ENCODE data around the gene EEA1.

Gene EEA1

DNA sequence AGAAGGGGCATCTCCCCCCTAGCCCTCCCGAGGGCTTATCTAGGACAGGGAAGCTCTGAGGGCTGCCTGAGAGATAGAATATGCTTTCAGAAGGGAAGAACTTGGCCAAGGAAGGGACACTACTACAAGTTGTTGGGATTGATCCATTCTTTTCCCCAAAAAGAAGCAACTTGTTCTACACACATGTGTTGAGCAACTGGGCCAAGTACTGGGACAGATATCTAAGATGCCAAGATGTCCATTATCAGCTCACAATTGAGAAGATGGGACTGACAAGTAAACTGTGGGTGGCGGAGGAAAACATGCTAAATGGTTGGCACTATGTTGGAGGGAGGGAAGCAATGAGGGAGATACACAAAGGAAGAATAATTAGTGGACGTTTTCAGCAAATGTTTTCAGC is 195.4 kb downstream of the EEA1 start:
- no peak overlapping the region for H3K4me3 ChIP-seq (ENCODE audit: insufficient read depth, low read length, poor library complexity, severe bottlenecking)
- H3F3A ChIP-seq (ENCODE audit: insufficient read depth): no peaks in the 10 kb centered on the region
- H3K27ac ChIP-seq (ENCODE audit: low read depth, low read length): no peak overlapping the region
- no peaks in the 10 kb centered on the region for H3K9me3 ChIP-seq (ENCODE audit: insufficient read depth, low read length)
- H3K36me3 ChIP-seq (ENCODE audit: low read length): no peaks in the 10 kb centered on the region
- no peak overlapping the region for H3K9ac ChIP-seq (ENCODE audit: low read length)
- H3K4me2 ChIP-seq (ENCODE audit: low read depth, low read length, poor library complexity, severe bottlenecking): no peak overlapping the region
- no peaks in the 10 kb centered on the region for H3K9me2 ChIP-seq (replicated peaks; ENCODE audit: insufficient read depth, low read length)
- no peak for TF ChIP-seq EZH2phosphoT487 (conservative IDR thresholded peaks at IDR 0.05; ENCODE audit: low read length)
- H3K79me2 ChIP-seq (ENCODE audit: insufficient read depth, low read length): no peaks in the 10 kb centered on the region
- no peaks in the 10 kb centered on the region for H4K20me1 ChIP-seq (ENCODE audit: low read depth, low read length)
- H2AFZ ChIP-seq (ENCODE audit: low read depth, low read length, severe bottlenecking): no peak overlapping the region
- no peaks in the 10 kb centered on the region for H3K27me3 ChIP-seq (ENCODE audit: low read length)

DNA sequence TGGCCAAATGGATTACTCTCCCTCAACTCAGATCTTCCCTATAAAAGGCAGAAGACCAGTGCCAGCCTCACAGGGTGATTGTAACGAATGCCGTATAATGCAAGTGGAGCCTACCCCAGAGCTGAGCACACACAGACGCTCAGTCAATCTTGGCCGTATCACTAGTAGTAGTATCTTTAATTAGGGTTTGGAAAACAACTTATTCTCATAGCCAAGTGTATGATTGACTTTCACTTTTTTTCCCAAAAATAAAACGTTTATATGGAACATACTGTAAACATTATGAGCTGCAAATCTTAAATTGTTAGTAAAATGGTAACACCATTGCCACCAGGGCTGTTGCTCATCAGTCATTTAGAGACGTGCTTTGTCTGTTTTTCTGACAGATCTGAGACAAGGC is 195.9 kb downstream of the EEA1 start:
- no peaks in the 10 kb centered on the region for H3K9me2 ChIP-seq (replicated peaks; ENCODE audit: insufficient read depth, low read length)
- TF ChIP-seq, protein P1, sequence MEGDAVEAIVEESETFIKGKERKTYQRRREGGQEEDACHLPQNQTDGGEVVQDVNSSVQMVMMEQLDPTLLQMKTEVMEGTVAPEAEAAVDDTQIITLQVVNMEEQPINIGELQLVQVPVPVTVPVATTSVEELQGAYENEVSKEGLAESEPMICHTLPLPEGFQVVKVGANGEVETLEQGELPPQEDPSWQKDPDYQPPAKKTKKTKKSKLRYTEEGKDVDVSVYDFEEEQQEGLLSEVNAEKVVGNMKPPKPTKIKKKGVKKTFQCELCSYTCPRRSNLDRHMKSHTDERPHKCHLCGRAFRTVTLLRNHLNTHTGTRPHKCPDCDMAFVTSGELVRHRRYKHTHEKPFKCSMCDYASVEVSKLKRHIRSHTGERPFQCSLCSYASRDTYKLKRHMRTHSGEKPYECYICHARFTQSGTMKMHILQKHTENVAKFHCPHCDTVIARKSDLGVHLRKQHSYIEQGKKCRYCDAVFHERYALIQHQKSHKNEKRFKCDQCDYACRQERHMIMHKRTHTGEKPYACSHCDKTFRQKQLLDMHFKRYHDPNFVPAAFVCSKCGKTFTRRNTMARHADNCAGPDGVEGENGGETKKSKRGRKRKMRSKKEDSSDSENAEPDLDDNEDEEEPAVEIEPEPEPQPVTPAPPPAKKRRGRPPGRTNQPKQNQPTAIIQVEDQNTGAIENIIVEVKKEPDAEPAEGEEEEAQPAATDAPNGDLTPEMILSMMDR (IDR thresholded peaks at IDR 0.05; ENCODE audit: insufficient read depth, low read length, poor library complexity, severe bottlenecking): no peak
- TF ChIP-seq EZH2phosphoT487 (conservative IDR thresholded peaks at IDR 0.05; ENCODE audit: low read length): no peak

DNA sequence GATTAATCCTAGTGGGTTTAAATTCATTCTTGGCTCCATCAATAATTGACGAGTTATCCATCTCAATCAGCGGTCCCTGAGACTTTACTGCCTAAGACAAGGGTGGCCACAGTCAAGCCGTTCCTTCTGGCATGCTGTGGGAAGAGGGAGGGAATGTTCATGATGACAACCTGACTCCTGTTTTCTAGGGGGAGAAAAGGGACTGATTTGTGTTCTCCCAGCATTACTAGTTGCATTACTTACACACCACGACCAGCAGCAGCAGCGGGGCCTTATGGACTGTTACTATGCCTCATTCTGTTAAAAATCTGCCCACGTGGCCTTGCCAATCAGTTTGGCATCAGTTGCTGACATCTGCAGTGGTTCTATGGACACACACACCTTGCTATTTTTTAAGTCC is 196.4 kb downstream of the EEA1 start:
- Histone ChIP-seq H3K79me2 (ENCODE audit: insufficient read depth, low read length) (no peaks in the 10 kb centered on the region), H3K27ac (ENCODE audit: low read depth, low read length) (no peak overlapping the region), H3K4me3 (ENCODE audit: insufficient read depth, low read length, poor library complexity, severe bottlenecking) (no peak overlapping the region), H3K36me3 (ENCODE audit: low read length) (no peaks in the 10 kb centered on the region), H3K27me3 (ENCODE audit: low read length) (no peaks in the 10 kb centered on the region), H3F3A (ENCODE audit: insufficient read depth) (no peaks in the 10 kb centered on the region), H3K9me3 (ENCODE audit: insufficient read depth, low read length) (no peaks in the 10 kb centered on the region), H2AFZ (ENCODE audit: low read depth, low read length, severe bottlenecking) (no peak overlapping the region), H3K9me2 (replicated peaks; ENCODE audit: insufficient read depth, low read length) (no peaks in the 10 kb centered on the region), H3K4me2 (ENCODE audit: low read depth, low read length, poor library complexity, severe bottlenecking) (no peak overlapping the region), H4K20me1 (ENCODE audit: low read depth, low read length) (no peaks in the 10 kb centered on the region), H3K9ac (ENCODE audit: low read length) (no peak overlapping the region)
- TF ChIP-seq, protein P1 (IDR thresholded peaks at IDR 0.05; ENCODE audit: insufficient read depth, low read length, poor library complexity, severe bottlenecking): no peak
- TF ChIP-seq EZH2phosphoT487 (conservative IDR thresholded peaks at IDR 0.05; ENCODE audit: low read length): no peak

More for the DNA sequence above, 195.9 kb downstream of the EEA1 start:
- Histone ChIP-seq H3K4me2 (ENCODE audit: low read depth, low read length, poor library complexity, severe bottlenecking) (no peak overlapping the region), H2AFZ (ENCODE audit: low read depth, low read length, severe bottlenecking) (no peak overlapping the region), H3K9ac (ENCODE audit: low read length) (no peak overlapping the region), H3F3A (ENCODE audit: insufficient read depth) (no peaks in the 10 kb centered on the region), H3K36me3 (ENCODE audit: low read length) (no peaks in the 10 kb centered on the region), H3K4me3 (ENCODE audit: insufficient read depth, low read length, poor library complexity, severe bottlenecking) (no peak overlapping the region), H4K20me1 (ENCODE audit: low read depth, low read length) (no peaks in the 10 kb centered on the region), H3K27me3 (ENCODE audit: low read length) (no peaks in the 10 kb centered on the region), H3K27ac (ENCODE audit: low read depth, low read length) (no peak overlapping the region), H3K9me3 (ENCODE audit: insufficient read depth, low read length) (no peaks in the 10 kb centered on the region), H3K79me2 (ENCODE audit: insufficient read depth, low read length) (no peaks in the 10 kb centered on the region)

DNA sequence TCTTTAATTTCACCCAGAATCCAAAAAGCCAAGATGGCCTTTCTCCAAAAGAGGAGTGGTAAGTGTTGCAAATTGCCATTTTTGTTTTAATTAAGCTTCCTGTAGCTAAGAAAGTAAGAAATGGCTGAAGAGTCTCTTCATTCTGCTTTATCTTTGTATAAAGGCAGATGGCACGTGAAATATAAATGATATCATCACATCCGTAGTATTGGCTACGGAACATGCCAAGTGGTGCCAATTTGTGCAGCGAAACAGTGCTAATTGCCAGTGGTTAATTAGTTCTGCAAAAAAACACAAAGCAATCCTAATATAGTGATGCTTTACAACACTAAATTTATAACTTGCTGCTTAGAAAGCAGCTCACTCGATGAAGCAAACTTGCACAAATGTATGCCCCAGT is 196.9 kb downstream of the EEA1 start:
- Histone ChIP-seq H3K9me3 (ENCODE audit: insufficient read depth, low read length) (no peaks in the 10 kb centered on the region), H3K4me3 (ENCODE audit: insufficient read depth, low read length, poor library complexity, severe bottlenecking) (no peak overlapping the region), H3K9me2 (replicated peaks; ENCODE audit: insufficient read depth, low read length) (no peaks in the 10 kb centered on the region), H3K27ac (ENCODE audit: low read depth, low read length) (no peak overlapping the region), H4K20me1 (ENCODE audit: low read depth, low read length) (no peaks in the 10 kb centered on the region), H3K9ac (ENCODE audit: low read length) (no peak overlapping the region), H3K79me2 (ENCODE audit: insufficient read depth, low read length) (no peaks in the 10 kb centered on the region), H3F3A (ENCODE audit: insufficient read depth) (no peaks in the 10 kb centered on the region), H3K4me2 (ENCODE audit: low read depth, low read length, poor library complexity, severe bottlenecking) (no peak overlapping the region), H3K27me3 (ENCODE audit: low read length) (no peaks in the 10 kb centered on the region), H2AFZ (ENCODE audit: low read depth, low read length, severe bottlenecking) (no peak overlapping the region), H3K36me3 (ENCODE audit: low read length) (no peaks in the 10 kb centered on the region)
- TF ChIP-seq EZH2phosphoT487 (conservative IDR thresholded peaks at IDR 0.05; ENCODE audit: low read length): no peak
- TF ChIP-seq, protein P1 (IDR thresholded peaks at IDR 0.05; ENCODE audit: insufficient read depth, low read length, poor library complexity, severe bottlenecking): no peak
